ENCODE measurements around the gene DPH1.

Gene DPH1

DNA sequence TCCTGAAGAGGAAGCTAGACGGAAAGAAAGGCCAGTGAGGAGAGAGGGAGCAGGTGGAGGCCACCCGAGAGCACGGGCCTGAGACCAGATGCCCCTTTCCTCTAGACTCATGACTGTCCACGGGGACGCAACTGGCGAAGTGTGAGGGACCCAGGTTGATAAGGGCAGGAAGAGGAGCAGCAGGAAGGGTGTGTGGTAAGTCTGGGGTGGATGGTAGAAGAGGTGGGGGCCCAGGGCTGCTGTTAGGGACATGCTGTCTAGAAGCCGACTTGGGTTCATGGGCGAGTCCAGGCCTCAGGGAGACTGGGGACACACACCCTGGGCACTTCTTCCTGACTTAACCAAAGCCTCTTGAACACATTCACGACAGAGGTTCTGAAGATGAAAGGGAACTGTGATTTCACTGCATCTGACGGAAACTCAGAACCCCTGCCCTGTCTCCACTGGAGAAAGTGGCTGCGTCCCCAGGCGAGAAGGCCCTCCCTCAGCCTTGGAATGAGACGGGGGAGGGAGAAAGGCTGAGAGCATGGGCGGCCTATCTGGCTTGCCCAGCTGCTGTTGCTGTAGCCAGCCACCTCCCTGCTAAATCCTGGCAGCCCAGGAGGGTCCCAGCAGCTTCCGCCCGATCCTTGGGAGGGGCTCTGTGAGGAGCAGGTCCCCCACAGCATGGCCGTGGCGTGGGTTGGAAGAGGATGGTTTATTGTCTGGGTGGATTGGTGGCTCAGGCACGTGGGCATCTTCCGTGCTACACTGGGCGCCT, 30.9 kb downstream of the DPH1 start:
- no peak for DNase-seq (ENCODE audit: low read depth, low spot score)

DNA sequence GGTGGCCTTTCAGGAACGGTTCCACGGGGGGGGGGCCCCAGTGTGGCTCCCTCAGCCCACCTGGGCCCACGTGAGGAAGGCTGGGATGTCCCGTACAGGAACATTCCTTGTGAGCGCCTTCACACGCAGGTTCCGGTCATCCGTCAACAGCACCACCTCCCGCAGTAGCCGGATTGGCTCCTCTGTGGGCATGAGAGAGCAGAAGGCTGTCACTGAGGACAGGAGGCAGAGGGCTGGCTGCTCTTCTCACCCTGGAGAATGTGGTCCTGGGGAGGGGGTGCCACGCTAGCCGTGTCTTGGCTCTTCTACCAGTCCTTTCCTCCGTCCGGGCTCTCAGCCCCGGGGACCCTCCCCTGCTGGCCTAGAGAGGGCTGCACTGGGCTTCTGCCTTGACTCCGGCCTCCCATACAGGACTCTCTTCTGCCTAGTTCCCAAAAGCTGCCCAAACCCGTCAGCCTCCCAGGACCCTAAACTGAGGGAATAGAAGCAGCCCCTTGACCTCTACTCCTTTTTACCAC, 31.5 kb downstream of the DPH1 start:
- no peak for DNase-seq (ENCODE audit: low read depth, low spot score)

DNA sequence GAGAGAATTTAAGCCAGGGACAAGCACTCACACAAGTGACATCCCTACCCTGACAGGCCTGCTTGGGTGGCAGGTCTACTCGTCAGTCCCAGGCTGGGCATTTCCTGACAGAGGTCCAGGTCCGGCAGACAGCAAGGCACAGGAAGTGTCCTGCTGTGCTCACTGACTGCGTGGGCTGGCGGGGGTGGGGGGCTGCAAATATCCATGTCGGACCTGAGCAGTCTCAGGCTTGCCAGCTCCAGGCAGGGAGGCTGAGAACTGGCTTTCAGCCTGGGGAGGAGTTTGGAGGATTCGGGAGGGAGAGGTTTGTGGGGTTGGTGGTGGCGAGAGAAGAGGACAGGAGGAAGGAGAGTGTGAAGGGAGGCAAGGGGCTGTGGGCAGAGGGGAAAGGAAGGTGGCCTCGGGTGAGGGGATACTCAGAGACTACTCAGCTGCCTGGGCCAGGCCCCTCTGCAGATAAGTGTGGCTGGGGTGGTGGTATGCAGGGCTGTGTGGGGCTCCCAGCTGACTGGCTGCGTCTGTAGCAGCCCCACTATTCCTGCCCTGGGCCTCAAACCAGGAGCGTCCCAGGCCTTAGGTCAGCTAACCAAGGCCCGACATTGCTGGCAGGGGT, 32.7 kb downstream of the DPH1 start:
- no peak for DNase-seq (ENCODE audit: low read depth, low spot score)

DNA sequence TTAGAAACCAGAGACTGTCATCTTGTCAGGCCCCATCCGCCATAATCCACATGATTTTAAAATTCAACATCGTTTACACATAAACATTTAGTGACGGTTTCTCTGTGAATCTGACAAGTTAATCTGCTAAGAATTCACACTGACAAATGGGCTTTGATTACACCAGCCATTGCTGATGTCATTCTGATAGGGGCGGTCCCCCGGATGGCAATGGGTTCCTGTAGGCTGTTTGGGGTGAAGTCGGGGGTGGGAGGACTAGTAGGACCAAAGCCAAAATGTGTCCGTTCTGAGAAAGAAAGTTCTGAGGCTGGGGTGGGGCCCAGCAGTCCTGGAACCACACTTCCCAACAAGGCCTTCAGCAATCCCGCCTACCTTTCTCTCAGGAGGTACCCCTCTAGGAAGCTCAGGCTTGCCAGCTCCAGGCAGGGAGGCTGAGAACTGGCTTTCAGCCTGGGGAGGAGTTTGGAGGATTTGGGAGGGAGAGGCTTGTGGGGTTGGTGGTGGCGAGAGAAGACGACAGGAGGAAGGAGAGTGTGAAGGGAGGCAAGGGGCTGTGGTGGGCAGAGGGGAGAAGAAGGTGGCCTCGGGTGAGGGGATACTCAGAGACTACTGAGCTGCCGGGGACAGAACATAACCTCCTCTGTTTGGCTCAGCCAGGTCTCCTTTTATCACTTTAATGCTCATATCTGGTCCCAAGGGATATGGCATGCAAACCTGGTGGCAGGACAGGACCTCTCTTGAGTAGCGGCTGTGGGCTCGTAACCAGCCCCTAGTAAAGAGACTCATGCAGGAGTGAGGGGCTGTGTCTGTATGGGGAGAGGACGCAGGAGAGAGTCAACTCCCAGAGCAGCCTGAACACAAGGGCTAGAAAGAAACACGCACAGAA, 33.6 kb downstream of the DPH1 start:
- no peak for DNase-seq (ENCODE audit: low read depth, low spot score)

DNA sequence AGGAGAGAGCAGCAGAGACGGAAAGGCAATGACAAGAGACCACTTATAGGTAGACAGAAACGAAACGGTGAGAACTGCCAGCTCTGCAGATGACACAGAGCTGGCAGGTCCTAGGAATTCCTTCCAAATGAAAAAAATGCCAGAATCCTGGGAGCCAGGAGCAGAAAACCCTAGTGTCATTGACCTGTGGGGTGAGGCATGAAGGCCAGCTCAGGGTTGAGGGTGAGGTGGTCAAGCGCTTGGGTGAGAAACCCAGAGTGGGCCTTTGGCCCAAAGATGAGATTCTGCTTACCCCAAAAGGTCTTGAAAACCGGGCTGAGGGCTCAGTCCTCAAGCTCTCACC, 34.2 kb downstream of the DPH1 start:
- DNase-seq (ENCODE audit: low read depth, low spot score) = no peak

DNA sequence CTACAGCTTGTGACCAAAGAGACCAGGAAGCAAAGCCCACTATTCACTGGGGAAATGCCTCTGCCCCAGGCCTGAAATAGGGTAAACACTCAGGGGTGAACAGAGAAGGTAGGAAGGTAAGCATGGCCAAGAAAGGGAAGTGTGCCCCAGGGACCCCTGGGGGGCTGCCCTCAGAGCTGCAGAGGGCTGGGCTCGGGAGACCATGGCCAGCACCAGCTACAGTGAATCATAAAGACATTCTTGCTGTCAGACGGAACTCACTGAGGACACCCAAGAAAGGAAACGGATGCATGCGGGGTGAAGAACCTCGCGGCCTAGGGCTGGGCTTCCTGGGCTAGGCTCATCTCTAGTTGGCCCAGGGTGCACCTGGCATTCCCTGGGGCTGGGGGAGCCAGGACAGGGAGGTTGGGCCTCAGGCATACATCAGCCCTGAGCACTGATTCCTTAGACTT, 34.6 kb downstream of the DPH1 start:
- DNase-seq (ENCODE audit: low read depth, low spot score) = no peak

DNA sequence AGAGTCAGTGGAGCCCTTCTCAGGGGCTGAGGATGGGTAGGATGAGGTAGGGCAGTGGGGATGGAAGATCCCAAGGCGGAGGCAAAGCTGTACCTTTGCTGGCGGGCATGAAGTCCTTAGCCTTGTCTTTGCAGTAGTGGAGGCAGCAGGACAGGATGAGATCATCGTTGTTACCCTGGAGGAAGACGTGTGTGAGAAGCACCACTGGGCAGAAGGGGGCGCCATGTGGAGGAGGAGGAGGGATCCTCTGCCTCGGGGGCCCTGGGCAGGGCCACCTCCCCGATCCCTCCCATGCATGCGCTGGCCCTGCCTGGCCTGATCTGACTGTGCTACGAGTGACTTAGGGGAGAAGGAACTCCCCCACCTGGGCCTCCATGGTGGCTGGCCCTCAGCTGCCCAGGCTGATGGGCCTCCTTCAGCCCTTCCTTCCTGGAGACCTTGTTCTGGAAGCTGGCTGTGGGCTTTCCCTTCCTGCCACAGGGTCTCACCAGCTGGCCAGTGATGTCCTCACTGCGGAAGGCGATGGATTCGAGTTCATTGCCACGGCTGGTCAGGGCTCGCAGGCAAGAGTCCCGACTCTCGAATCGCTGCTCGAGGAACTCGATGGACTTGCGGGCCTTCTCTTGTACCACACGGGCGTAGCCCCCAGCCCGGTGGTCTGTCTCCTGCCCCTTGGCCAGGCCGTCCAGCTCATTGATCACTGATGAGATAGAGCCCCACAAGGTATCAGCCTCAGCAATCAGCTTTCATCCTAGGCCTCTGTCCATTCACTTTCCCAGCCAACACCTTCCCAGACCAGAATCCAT, 35.2 kb downstream of the DPH1 start:
- no peak for DNase-seq (ENCODE audit: low read depth, low spot score)

DNA sequence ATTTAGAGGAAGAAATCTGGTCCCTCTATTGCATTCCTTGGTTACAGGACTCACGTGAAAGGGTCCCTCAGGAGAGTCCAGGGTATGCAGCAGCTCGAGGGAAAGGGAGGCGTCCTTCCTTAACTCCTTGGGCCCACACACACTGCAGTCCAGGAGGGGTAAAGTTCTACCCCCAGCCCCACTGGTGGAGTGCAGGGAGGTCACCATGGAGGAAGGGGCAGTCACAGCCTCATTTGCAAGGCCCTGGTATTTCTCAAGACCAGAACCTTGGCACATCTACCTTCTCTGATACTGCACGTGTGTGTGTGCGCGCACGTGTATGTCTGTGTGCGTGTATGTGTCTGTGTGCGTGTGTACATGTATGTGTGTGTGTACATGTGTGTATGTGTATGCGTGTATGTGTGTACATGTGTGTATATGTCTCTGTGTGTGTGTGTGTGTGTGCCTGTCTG, 36.0 kb downstream of the DPH1 start:
- DNase-seq (ENCODE audit: low read depth, low spot score) = no peak

DNA sequence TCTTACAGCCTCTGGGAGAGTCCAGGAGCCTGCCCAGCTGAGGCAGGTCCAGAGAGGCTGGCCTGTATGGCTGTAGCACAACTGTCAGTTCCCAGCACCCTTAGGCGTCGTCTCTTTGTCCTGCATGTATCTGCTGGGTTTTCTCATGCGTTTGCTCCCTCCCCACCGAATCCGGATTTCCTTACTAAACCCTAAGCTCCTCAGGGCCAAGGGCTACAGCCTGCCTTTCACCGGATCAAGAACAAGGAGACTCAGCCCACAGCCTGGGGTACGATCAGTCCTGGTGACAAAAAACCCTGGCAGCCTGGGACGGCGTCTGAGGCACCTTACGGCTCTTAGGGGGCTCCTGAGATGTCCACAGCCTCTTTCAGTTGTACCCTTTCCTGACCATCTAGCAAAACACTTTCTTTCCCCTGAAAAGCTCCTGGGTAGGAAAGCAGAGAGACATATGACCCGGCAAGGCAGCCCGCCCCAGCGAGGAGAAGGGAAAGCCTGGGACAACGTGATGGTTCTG, 37.2 kb downstream of the DPH1 start:
- DNase-seq (ENCODE audit: low read depth, low spot score) = no peak

DNA sequence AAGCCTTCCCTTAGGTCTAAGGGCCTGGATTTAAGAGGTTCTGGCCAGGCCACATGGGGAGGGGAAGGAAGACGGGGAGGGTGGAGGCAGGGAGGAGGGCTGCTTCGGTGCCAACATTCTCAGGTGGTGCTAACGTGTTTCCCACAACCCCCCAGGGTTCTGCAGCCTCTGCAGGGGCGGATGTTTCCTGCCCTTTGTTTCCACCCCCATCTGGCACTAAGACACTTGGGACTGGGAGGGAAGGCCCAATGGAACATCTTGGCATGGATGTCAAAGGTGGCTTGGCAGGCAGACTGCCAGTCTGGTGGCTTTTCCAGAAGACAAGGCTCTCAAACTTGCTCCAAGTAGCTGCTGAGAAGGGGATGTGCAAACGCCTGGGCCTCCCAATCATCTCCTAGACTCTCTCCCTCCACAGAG, 37.7 kb downstream of the DPH1 start:
- no peak for DNase-seq (ENCODE audit: low read depth, low spot score)

DNA sequence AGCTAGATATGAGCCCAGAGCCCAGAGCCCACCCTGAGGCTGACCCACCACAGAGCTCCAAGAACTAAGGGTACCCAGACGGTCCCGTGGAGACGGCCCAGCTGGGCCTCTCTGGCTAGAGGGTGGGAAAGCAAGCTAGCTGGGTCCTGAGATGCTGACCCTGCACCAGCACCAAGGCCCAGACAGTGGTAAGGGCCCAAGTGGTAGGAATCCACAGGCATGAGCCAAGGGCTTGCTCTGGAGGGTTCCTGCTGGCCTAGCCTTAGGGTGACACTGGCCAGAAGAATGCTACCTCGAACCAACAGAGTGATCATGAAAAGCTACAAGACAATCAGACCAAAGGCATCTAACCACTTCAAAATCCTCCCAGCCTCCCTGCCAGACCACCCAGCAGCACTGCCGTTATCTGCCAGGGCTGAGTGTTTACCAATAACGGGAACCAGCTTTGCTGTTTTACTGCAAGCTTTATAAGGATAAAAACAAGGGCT, 38.1 kb downstream of the DPH1 start:
- no peak for DNase-seq (ENCODE audit: low read depth, low spot score)

DNA sequence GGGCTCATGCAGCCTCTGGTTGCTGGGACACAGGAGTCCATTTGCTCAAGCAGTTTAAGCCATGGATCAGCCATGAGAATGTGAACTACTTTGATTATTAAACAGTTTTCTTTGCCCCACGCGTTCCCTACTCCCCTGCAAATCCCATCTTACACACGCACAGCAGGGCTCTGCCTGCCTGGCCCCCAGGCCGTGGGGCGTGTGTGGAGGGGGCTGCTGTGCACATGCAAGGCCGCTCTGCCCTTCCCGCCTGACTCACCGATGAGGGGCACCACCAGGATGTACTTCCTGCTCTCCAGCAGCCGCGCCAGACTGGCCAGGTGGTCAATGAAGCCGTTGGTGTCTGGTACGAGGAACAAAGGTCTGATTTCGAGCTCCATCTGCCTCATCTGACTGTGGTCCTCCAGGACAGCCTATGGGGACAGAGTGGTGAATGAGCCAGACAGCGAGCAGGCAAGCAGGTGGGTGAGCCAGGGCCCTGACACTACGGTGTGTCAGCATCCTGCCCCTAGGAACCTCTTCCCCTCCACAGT, 38.6 kb downstream of the DPH1 start:
- no peak for DNase-seq (ENCODE audit: low read depth, low spot score)

DNA sequence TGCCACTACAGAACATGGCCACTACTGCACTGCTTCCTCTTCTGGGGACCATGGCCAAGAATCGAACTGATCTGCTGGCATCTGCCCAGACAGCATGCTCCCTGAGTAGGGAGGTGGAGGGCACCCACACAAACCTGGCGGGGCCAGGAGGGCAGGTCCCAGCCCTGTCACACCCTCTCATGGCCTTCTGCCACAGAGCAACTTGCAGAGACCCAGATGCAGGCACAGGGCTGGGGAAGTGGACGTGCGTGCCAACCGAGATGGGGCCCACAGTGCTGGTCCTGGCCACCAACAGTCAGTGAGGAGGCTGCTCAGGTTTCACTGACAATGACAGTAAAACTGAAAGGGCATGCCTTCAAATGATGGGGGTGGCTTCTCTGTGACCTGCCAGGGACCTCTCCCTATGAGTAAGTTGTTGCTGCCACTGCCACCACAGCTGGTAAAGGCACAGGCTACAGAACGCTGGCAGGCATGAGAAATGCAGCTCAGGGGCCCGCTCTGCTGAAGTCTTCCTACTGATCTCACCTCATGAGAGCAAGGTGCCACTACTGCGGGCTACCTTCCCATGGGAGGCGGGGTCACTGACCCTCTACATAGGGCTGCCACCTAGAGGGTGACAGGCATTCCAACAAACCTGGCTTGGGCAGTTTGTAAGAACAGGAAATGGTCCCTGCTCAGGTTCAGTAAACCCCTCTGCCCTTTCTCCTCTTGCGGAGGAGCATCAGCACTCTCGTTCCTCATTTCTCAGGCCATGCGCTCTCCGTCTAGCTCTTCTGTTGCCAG, 40.5 kb downstream of the DPH1 start:
- DNase-seq (ENCODE audit: low read depth, low spot score) = no peak

DNA sequence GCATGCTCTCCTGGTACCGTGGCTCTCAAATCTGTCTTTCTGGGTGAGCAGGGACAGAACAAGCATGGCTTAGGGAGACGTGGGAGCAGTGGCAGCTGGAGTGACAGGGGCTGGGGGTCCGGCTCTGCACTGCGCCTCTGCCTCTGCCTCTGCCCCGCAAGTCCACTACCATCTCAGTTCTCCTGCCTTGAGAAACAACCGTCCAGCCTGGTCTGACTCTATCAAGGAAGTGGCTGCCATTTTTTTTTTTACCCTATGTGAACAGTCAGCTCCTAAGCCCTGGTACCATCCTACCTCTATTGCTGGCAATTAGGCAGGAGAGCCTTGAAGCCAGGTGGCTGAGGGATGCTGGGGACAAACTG, 41.1 kb downstream of the DPH1 start:
- no peak for DNase-seq (ENCODE audit: low read depth, low spot score)

DNA sequence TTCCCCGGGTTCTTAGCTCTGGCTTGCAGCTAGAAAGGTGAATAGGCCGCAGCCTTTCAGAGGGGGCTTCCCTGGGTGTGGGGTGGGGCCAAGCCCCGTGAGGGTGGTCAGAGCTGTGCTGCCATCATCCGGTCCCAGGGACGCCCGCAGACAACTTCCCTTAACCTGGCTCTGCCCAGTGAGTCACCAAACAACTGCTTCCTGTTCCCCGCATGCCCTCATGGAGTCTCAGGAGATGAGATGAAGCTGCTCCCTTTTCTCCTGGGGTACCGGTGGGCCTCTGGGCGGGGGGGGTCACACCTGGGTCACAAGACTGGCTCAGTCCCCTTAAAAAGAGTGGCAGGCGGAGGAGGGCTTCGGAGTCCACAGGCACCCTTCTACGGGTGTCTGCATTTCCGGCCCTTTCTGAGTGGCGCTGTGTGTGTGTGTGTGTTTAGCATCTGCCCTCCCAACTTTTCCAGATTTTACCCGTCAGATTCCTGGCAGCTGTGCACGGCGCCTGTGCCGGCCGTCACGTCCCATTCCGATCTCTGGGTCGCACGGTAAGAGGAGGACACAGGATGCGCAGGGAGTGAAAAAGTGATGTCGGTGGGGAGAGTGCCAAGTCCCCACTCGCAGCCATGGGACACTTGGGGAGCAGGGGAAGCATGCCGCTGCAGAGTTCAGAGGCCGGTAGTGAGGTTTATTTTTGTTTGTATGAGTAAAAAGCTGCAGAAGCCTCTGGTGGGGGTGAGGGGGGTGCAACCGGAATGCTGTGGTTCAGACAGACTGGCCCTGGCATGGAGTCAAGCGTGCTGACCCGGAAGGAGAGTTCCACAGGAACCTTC, 41.7 kb downstream of the DPH1 start:
- DNase-seq (ENCODE audit: low read depth, low spot score) = no peak

DNA sequence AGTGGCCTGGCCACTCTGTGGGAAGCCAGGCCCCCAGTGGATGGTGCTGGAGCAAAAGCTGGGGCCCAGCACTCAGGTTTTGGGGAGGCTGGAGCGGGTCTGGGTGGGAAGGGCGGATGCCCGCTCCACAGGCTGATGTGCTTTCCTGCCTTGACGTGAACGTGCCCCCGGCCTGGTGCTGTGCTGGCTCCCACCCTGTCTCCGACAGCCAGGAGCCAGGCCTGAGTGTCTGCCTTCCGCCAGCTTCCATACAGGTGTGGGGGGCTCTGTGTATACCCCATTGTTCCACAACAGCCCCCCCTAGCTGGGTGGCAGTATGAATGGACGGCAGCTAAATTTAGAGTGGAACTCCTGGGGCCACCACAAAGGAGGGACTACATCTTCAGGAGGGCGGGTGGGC, 45.0 kb downstream of the DPH1 start:
- DNase-seq (ENCODE audit: low read depth, low spot score) = no peak

DNA sequence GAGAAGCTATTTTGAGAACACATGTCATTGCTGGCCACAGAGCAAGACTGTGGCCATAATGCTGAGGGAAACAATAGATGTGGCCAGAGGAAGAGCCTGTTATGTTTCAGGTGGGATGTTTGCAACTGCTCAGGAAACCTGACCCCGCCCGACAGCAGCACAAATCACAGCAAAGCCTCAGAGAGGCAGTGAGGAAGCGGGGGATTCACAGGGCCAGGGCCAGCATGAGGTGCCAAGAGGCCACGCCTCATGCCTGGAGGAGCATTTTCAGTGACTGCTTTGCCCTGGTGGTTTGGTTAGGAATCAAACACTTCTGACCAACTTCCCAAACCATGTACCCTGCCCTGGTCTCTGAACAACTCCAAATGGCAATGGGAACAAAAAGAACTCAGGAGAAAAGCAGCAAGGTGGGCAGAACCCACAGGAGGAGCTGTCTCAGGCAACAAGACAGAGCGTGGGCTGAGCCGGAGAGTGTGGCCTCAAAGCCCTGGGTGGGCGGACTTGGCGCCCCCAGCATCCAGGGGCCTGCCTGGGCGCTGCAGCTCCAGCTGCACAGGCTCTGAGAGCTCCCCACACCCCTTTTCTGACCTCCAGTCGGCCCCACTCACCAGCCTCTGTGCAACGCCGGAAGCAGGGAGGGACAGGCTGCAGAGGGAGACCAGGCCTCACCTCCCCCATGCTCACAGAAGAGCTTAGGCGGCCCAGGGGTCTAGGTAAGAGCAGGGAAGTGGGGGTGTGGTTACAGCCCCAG, 45.6 kb downstream of the DPH1 start:
- no peak for DNase-seq (ENCODE audit: low read depth, low spot score)
